NB4 (cell line): ENCODE data around the gene PDIA5.

Experiments used
- MAX ChIP-seq: IDR thresholded peaks from 2 replicates; pipeline ENCODE4 v1.6.1; 2011; ENCODE audit warnings: low read depth, low read length
- MYC ChIP-seq: IDR thresholded peaks from 2 replicates; pipeline ENCODE4 v1.6.1; 2011; ENCODE audit warnings: low read depth, low read length
- POLR2A ChIP-seq: IDR thresholded peaks from 2 replicates; pipeline ENCODE4 v1.6.1; 2011; ENCODE audit warnings: mild to moderate bottlenecking; ENCODE audit not compliant: insufficient read length; ENCODE audit errors: extremely low read depth
- TF ChIP-seq, protein P1 (sequence below): IDR thresholded peaks from one replicate; pipeline ENCODE4 v1.5.1; 2012; ENCODE audit warnings: low read depth, low read length

DNA sequence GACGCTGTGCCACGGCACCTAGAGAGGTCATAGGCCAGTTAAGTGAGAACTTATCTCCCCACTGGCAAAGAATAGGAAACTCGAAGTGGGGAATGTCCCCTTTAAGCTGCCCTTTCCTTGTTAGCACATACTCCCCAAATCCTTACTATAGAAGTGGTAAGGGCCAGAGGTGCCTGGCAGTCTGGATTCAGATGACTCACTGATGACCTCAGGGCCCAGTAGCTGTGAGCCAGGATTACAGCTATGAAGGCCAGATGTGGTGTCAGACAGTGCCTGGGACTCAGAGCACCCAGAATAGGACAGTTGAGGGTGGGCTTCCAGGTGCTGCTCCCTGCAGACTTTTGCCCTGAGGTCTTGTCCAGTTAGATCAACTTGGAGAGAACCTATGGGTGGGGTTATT, 37.7 kb downstream of the PDIA5 start:
- TF ChIP-seq, protein P1, sequence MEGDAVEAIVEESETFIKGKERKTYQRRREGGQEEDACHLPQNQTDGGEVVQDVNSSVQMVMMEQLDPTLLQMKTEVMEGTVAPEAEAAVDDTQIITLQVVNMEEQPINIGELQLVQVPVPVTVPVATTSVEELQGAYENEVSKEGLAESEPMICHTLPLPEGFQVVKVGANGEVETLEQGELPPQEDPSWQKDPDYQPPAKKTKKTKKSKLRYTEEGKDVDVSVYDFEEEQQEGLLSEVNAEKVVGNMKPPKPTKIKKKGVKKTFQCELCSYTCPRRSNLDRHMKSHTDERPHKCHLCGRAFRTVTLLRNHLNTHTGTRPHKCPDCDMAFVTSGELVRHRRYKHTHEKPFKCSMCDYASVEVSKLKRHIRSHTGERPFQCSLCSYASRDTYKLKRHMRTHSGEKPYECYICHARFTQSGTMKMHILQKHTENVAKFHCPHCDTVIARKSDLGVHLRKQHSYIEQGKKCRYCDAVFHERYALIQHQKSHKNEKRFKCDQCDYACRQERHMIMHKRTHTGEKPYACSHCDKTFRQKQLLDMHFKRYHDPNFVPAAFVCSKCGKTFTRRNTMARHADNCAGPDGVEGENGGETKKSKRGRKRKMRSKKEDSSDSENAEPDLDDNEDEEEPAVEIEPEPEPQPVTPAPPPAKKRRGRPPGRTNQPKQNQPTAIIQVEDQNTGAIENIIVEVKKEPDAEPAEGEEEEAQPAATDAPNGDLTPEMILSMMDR, result no peak
- TF ChIP-seq MAX (no peak), POLR2A (no peak), MYC (no peak)
